Panc1 (cell line): ENCODE measurements around the gene FILIP1. TPM values are rescaled to one million over a fixed set of nuclear protein-coding genes. Genes with fewer than 3 reads are reported as not detected.

Experiments used
- ATAC-seq: fragments of 200-7000 bp; cut with Tn5 transposase; 2 replicates; pipeline ENCODE4 v1.9.1; 2020; ENCODE audit warnings: mild to moderate bottlenecking, moderate library complexity
- BruUV-seq: library from RNA; stranded (reverse); fragments of 400-500 nt; replicated peaks from 2 replicates; lab custom pipeline; 2021; lab: Mats Ljungman, UMichigan
- CTCF ChIA-PET: fragments of 300-600 bp; sonication (Branson Sonifier 250); formaldehyde crosslinking; loops from one replicate; lab custom pipeline; 2022; ENCODE audit warnings: antibody characterized with exemption; lab: Charles Lee
- POLR2A ChIA-PET: fragments of 300-600 bp; sonication (Branson Sonifier 250); formaldehyde crosslinking; loops from one replicate; lab custom pipeline; 2022; ENCODE audit warnings: antibody characterized with exemption; lab: Charles Lee
- DNase-seq: peaks from one replicate; pipeline ENCODE4 v3.0.0-alpha.2; 2010; ENCODE audit warnings: low read depth, low spot score
- H3K27ac ChIP-seq: 2 replicates; pipeline ENCODE4 v1.5.1; 2011; ENCODE audit warnings: mild to moderate bottlenecking, low read length, inconsistent platforms
- H3K27me3 ChIP-seq: fragments of 200-500 bp; sonication (Bioruptor generic); 2 replicates; pipeline ENCODE4 v1.6.0; 2014; ENCODE audit warnings: low read length, inconsistent platforms; ENCODE audit not compliant: control insufficient read depth, insufficient read depth
- H3K36me3 ChIP-seq: fragments of 200-500 bp; sonication (Bioruptor generic); 2 replicates; pipeline ENCODE4 v1.5.1; 2014; ENCODE audit warnings: inconsistent platforms, mild to moderate bottlenecking, low read length, moderate library complexity; ENCODE audit not compliant: control insufficient read depth, insufficient read depth
- H3K4me1 ChIP-seq: 2 replicates; pipeline ENCODE4 v1.5.1; 2011; ENCODE audit warnings: inconsistent platforms, mild to moderate bottlenecking, low read length, moderate library complexity; ENCODE audit not compliant: control insufficient read depth, insufficient read depth
- H3K4me3 ChIP-seq, 2 experiments: 2 replicates each; pipeline ENCODE4 v1.5.1; 2011 to 2012; ENCODE audit warnings: low read depth in 2 of 2, low read length in 2 of 2, mild to moderate bottlenecking in 2 of 2, inconsistent platforms in 1 of 2, moderate library complexity in 1 of 2
- H3K9me3 ChIP-seq: fragments of 200-500 bp; sonication (Bioruptor generic); 2 replicates; pipeline ENCODE4 v1.5.1; 2014; ENCODE audit warnings: low read depth, mild to moderate bottlenecking, inconsistent platforms, low read length, moderate library complexity; ENCODE audit not compliant: control insufficient read depth, insufficient read depth
- POLR2AphosphoS5 ChIP-seq: IDR thresholded peaks from 2 replicates; pipeline ENCODE4 v1.6.1; 2012; ENCODE audit warnings: mild to moderate bottlenecking, low read depth, low read length, moderate library complexity
- SIN3A ChIP-seq: IDR thresholded peaks from 2 replicates; pipeline ENCODE4 v1.6.1; 2012; ENCODE audit warnings: low read depth, mild to moderate bottlenecking, low read length, moderate library complexity, borderline replicate concordance; ENCODE audit not compliant: insufficient read depth
- TCF7L2 ChIP-seq: IDR thresholded peaks from 2 replicates; pipeline ENCODE4 v1.6.1; 2011; ENCODE audit warnings: mild to moderate bottlenecking, low read depth, low read length, inconsistent platforms
- in situ Hi-C: cut with HindIII; loops from 2 replicates; pipeline ENCODE4 v1.10.0; 2016; ENCODE audit warnings: low sequenced_read_pairs, low pct_unique_long_range_greater_than_20kb
- intact Hi-C: fragments of 100-400 bp; cut with micrococcal nuclease; formaldehyde crosslinking; loops from one replicate; pipeline ENCODE4 v1.10.0; 2022; ENCODE audit not compliant: unreplicated experiment
- total RNA-seq: library from RNA; stranded (reverse); gene quantifications from one replicate; pipeline ENCODE4 v1.2.1, GENCODE V29; 2021; ENCODE audit not compliant: unreplicated experiment
- TF ChIP-seq, protein P1 (sequence below), 2 experiments: IDR thresholded peaks; 2 replicates each; pipeline ENCODE4 v1.6.1; 2011 to 2012; ENCODE audit warnings: low read depth in 2 of 2, control low read depth in 1 of 2, low read length in 1 of 2, mild to moderate bottlenecking in 1 of 2, moderate library complexity in 1 of 2; ENCODE audit not compliant: insufficient read depth in 1 of 2
- TF ChIP-seq, protein P2 (sequence below): fragments of 450-650 bp; IDR thresholded peaks from 2 replicates; pipeline ENCODE4 v1.5.1; 2017; ENCODE audit warnings: mild to moderate bottlenecking

Gene FILIP1
- total RNA-seq, 1 experiment from 2014 or later = 0.26 TPM

DNA sequence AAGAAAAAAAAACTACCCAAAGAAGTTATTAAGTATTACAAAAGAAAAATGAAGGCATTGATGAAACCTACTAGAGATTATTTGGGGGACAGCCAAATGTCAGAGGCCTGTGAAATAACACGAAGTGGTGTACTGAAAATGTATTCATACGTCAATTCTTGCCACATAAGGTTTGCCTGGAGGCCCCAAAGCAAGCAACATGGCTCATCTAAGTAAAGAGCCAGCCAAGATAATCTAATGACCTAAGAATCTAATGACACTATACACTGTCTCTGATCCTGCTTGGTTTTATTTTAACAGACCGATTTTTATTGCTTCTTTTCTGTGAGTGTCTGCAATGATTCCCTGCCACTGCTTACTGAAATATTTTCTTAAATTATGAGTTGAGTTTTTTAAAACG, 34.7 kb downstream of the FILIP1 start:
- DNase-seq (no peak), ATAC-seq (no peak)
- in situ Hi-C loops = no loop called here
- BruUV-seq = no TSS peak
- no peak for TF ChIP-seq TCF7L2
- TF ChIP-seq, protein P1, sequence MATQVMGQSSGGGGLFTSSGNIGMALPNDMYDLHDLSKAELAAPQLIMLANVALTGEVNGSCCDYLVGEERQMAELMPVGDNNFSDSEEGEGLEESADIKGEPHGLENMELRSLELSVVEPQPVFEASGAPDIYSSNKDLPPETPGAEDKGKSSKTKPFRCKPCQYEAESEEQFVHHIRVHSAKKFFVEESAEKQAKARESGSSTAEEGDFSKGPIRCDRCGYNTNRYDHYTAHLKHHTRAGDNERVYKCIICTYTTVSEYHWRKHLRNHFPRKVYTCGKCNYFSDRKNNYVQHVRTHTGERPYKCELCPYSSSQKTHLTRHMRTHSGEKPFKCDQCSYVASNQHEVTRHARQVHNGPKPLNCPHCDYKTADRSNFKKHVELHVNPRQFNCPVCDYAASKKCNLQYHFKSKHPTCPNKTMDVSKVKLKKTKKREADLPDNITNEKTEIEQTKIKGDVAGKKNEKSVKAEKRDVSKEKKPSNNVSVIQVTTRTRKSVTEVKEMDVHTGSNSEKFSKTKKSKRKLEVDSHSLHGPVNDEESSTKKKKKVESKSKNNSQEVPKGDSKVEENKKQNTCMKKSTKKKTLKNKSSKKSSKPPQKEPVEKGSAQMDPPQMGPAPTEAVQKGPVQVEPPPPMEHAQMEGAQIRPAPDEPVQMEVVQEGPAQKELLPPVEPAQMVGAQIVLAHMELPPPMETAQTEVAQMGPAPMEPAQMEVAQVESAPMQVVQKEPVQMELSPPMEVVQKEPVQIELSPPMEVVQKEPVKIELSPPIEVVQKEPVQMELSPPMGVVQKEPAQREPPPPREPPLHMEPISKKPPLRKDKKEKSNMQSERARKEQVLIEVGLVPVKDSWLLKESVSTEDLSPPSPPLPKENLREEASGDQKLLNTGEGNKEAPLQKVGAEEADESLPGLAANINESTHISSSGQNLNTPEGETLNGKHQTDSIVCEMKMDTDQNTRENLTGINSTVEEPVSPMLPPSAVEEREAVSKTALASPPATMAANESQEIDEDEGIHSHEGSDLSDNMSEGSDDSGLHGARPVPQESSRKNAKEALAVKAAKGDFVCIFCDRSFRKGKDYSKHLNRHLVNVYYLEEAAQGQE (IDR thresholded peaks at IDR 0.05; ENCODE audit: insufficient read depth in 1 of 2, low read depth in 2 of 2, low read length in 1 of 2) = no peak
- Histone ChIP-seq H3K36me3 (no peaks in the 10 kb centered on the region), H3K27me3 (no peaks in the 10 kb centered on the region), H3K9me3 (no peaks in the 10 kb centered on the region), H3K4me1 (no peaks in the 10 kb centered on the region), H3K27ac (no peak overlapping the region), H3K4me3 (no peak overlapping the region)
- ChIA-PET CTCF (no interaction called here), POLR2A (interaction anchor here (0.6 kb wide), 1 partner anchor 53 kb away, joined by 7 read pairs; no protein-coding TSS in a partner anchor)
- intact Hi-C loops = no loop called here

DNA sequence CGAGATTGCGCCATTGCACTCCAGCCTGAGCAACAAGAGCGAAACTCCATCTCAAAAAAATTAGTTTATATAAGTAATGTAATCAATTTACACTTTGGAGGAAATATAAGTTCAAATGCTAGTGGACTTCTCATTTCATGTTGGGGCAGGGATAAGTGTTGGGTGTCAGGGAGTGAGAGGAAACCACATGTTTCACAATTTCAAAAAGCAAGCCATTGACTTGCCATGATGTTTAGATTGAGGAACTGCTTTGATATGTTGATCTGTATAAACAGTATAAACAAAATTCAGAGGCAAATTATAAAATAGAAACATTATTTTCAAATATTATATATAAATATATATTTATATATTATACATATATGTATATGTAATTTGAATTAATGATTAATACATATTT, 42.7 kb downstream of the FILIP1 start:
- no peak overlapping the region for H3K27ac ChIP-seq
- in situ Hi-C loops (no loop called here), intact Hi-C loops (no loop called here)

More for the DNA sequence above, 42.7 kb downstream of the FILIP1 start:
- H3K36me3 ChIP-seq = no peaks in the 10 kb centered on the region
- no peak overlapping the region for H3K4me3 ChIP-seq
- H3K4me1 ChIP-seq = no peaks in the 10 kb centered on the region; the same call in 1 of the 2 replicates
- TF ChIP-seq TCF7L2 = no peak
- TF ChIP-seq, protein P2, sequence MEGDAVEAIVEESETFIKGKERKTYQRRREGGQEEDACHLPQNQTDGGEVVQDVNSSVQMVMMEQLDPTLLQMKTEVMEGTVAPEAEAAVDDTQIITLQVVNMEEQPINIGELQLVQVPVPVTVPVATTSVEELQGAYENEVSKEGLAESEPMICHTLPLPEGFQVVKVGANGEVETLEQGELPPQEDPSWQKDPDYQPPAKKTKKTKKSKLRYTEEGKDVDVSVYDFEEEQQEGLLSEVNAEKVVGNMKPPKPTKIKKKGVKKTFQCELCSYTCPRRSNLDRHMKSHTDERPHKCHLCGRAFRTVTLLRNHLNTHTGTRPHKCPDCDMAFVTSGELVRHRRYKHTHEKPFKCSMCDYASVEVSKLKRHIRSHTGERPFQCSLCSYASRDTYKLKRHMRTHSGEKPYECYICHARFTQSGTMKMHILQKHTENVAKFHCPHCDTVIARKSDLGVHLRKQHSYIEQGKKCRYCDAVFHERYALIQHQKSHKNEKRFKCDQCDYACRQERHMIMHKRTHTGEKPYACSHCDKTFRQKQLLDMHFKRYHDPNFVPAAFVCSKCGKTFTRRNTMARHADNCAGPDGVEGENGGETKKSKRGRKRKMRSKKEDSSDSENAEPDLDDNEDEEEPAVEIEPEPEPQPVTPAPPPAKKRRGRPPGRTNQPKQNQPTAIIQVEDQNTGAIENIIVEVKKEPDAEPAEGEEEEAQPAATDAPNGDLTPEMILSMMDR = no peak
- TF ChIP-seq, protein P1 (IDR thresholded peaks at IDR 0.05; ENCODE audit: insufficient read depth in 1 of 2, low read depth in 2 of 2, low read length in 1 of 2) = no peak
- TF ChIP-seq SIN3A = no peak
- no peak for TF ChIP-seq POLR2AphosphoS5
- DNase-seq (no peak), ATAC-seq (no peak)
- POLR2A ChIA-PET = no interaction called here
- no TSS peak for BruUV-seq
- H3K27me3 ChIP-seq = no peaks in the 10 kb centered on the region
- no peaks in the 10 kb centered on the region for H3K9me3 ChIP-seq
- CTCF ChIA-PET = no interaction called here
